ENCODE measurements around the gene GAPDH.
A peak's percentile ranks its signal among the peaks of the same experiment; 100 is the strongest.

The GAPDH gene

DNA sequence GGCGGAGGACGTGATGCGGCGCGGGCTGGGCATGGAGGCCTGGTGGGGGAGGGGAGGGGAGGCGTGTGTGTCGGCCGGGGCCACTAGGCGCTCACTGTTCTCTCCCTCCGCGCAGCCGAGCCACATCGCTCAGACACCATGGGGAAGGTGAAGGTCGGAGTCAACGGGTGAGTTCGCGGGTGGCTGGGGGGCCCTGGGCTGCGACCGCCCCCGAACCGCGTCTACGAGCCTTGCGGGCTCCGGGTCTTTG is 303 bp downstream of the GAPDH start:
- H3K4me3 ChIP-seq (replicated peaks in 1 of 2; ENCODE audit: low read depth in 2 of 2, low read length in 2 of 2), result peak overlapping the region; percentile 97 to 99
- TF ChIP-seq, protein P1, sequence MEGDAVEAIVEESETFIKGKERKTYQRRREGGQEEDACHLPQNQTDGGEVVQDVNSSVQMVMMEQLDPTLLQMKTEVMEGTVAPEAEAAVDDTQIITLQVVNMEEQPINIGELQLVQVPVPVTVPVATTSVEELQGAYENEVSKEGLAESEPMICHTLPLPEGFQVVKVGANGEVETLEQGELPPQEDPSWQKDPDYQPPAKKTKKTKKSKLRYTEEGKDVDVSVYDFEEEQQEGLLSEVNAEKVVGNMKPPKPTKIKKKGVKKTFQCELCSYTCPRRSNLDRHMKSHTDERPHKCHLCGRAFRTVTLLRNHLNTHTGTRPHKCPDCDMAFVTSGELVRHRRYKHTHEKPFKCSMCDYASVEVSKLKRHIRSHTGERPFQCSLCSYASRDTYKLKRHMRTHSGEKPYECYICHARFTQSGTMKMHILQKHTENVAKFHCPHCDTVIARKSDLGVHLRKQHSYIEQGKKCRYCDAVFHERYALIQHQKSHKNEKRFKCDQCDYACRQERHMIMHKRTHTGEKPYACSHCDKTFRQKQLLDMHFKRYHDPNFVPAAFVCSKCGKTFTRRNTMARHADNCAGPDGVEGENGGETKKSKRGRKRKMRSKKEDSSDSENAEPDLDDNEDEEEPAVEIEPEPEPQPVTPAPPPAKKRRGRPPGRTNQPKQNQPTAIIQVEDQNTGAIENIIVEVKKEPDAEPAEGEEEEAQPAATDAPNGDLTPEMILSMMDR (IDR thresholded peaks at IDR 0.05; ENCODE audit: low read depth, low read length), result no peak
- DNase-seq (ENCODE audit: low read depth in 2 of 2), result no peak

DNA sequence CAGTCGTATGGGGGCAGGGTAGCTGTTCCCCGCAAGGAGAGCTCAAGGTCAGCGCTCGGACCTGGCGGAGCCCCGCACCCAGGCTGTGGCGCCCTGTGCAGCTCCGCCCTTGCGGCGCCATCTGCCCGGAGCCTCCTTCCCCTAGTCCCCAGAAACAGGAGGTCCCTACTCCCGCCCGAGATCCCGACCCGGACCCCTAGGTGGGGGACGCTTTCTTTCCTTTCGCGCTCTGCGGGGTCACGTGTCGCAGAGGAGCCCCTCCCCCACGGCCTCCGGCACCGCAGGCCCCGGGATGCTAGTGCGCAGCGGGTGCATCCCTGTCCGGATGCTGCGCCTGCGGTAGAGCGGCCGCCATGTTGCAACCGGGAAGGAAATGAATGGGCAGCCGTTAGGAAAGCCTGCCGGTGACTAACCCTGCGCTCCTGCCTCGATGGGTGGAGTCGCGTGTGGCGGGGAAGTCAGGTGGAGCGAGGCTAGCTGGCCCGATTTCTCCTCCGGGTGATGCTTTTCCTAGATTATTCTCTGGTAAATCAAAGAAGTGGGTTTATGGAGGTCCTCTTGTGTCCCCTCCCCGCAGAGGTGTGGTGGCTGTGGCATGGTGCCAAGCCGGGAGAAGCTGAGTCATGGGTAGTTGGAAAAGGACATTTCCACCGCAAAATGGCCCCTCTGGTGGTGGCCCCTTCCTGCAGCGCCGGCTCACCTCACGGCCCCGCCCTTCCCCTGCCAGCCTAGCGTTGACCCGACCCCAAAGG is 804 bp downstream of the GAPDH start:
- TF ChIP-seq, protein P1 (IDR thresholded peaks at IDR 0.05; ENCODE audit: low read depth, low read length), result no peak
- DNase-seq (ENCODE audit: low read depth in 2 of 2), result peak; percentile 79 to 88
- peak overlapping the region; percentile 97 to 99 for H3K4me3 ChIP-seq (replicated peaks in 1 of 2; ENCODE audit: low read depth in 2 of 2, low read length in 2 of 2)

GRCh38 chr12:6535697-6535946 is 1.3 kb downstream of the GAPDH start:
- H3K4me3 ChIP-seq (replicated peaks in 1 of 2; ENCODE audit: low read depth in 2 of 2, low read length in 2 of 2), result peak overlapping the region; percentile 97 to 99
- TF ChIP-seq, protein P1 (IDR thresholded peaks at IDR 0.05; ENCODE audit: low read depth, low read length), result no peak
- no peak for DNase-seq (ENCODE audit: low read depth in 2 of 2)

DNA sequence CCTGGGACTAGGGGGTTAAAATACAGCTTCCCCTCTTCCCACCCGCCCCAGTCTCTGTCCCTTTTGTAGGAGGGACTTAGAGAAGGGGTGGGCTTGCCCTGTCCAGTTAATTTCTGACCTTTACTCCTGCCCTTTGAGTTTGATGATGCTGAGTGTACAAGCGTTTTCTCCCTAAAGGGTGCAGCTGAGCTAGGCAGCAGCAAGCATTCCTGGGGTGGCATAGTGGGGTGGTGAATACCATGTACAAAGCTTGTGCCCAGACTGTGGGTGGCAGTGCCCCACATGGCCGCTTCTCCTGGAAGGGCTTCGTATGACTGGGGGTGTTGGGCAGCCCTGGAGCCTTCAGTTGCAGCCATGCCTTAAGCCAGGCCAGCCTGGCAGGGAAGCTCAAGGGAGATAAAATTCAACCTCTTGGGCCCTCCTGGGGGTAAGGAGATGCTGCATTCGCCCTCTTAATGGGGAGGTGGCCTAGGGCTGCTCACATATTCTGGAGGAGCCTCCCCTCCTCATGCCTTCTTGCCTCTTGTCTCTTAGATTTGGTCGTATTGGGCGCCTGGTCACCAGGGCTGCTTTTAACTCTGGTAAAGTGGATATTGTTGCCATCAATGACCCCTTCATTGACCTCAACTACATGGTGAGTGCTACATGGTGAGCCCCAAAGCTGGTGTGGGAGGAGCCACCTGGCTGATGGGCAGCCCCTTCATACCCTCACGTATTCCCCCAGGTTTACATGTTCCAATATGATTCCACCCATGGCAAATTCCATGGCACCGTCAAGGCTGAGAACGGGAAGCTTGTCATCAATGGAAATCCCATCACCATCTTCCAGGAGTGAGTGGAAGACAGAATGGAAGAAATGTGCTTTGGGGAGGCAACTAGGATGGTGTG is 1.9 kb downstream of the GAPDH start:
- TF ChIP-seq, protein P1 (IDR thresholded peaks at IDR 0.05; ENCODE audit: low read depth, low read length), result no peak
- H3K4me3 ChIP-seq (replicated peaks in 1 of 2; ENCODE audit: low read depth in 2 of 2, low read length in 2 of 2), result peak overlapping the region; percentile 97 to 99
- peak in 1 of 2 donors; percentile 22 for DNase-seq (ENCODE audit: low read depth in 2 of 2)

DNA sequence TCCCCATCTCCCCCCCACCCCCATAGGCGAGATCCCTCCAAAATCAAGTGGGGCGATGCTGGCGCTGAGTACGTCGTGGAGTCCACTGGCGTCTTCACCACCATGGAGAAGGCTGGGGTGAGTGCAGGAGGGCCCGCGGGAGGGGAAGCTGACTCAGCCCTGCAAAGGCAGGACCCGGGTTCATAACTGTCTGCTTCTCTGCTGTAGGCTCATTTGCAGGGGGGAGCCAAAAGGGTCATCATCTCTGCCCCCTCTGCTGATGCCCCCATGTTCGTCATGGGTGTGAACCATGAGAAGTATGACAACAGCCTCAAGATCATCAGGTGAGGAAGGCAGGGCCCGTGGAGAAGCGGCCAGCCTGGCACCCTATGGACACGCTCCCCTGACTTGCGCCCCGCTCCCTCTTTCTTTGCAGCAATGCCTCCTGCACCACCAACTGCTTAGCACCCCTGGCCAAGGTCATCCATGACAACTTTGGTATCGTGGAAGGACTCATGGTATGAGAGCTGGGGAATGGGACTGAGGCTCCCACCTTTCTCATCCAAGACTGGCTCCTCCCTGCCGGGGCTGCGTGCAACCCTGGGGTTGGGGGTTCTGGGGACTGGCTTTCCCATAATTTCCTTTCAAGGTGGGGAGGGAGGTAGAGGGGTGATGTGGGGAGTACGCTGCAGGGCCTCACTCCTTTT is 2.7 kb downstream of the GAPDH start:
- H3K4me3 ChIP-seq (replicated peaks in 1 of 2; ENCODE audit: low read depth in 2 of 2, low read length in 2 of 2), result peak overlapping the region; percentile 97 to 99
- TF ChIP-seq, protein P1 (IDR thresholded peaks at IDR 0.05; ENCODE audit: low read depth, low read length), result no peak
- peak in 1 of 2 donors; percentile 29 for DNase-seq (ENCODE audit: low read depth in 2 of 2)

DNA sequence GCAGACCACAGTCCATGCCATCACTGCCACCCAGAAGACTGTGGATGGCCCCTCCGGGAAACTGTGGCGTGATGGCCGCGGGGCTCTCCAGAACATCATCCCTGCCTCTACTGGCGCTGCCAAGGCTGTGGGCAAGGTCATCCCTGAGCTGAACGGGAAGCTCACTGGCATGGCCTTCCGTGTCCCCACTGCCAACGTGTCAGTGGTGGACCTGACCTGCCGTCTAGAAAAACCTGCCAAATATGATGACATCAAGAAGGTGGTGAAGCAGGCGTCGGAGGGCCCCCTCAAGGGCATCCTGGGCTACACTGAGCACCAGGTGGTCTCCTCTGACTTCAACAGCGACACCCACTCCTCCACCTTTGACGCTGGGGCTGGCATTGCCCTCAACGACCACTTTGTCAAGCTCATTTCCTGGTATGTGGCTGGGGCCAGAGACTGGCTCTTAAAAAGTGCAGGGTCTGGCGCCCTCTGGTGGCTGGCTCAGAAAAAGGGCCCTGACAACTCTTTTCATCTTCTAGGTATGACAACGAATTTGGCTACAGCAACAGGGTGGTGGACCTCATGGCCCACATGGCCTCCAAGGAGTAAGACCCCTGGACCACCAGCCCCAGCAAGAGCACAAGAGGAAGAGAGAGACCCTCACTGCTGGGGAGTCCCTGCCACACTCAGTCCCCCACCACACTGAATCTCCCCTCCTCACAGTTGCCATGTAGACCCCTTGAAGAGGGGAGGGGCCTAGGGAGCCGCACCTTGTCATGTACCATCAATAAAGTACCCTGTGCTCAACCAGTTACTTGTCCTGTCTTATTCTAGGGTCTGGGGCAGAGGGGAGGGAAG is 3.5 kb downstream of the GAPDH start:
- TF ChIP-seq, protein P1 (IDR thresholded peaks at IDR 0.05; ENCODE audit: low read depth, low read length), result peak; percentile 72
- H3K4me3 ChIP-seq (replicated peaks in 1 of 2; ENCODE audit: low read depth in 2 of 2, low read length in 2 of 2), result peak overlapping the region in 1 of 2 donors; percentile 97
- DNase-seq (ENCODE audit: low read depth in 2 of 2), result peak; percentile 89
